Stimulated activated naive CD8-positive, alpha-beta T cell treated with anti-CD3 and anti-CD28 coated beads, Interleukin-15, amount 100 ng/mL, for 72 hours (primary cell): ENCODE results near the gene TBL1XR1.

ENCODE experiments used
- ATAC-seq: fragments of 150-1000 bp; cut with Tn5 transposase; 2 replicates; pipeline ENCODE4 v1.10.0; 2021; ENCODE audit warnings: mild to moderate bottlenecking, moderate library complexity
- DNase-seq, 2 donors: peaks; one replicate each; pipeline ENCODE4 v3.0.0; 2021 to 2022
- H3K27ac Mint-ChIP-seq, 2 donors: one replicate each; pipeline ENCODE4 v1.8.0; 2022; ENCODE audit warnings: mild to moderate bottlenecking in 2 of 2, mixed read lengths in 2 of 2, moderate library complexity in 2 of 2
- H3K27me3 Mint-ChIP-seq: one replicate; pipeline ENCODE4 v1.8.0; 2022; ENCODE audit warnings: mixed read lengths
- H3K4me1 Mint-ChIP-seq: one replicate; pipeline ENCODE4 v1.8.0; 2022; ENCODE audit warnings: mild to moderate bottlenecking, mixed read lengths
- H3K4me3 Mint-ChIP-seq, 2 donors: one replicate each; pipeline ENCODE4 v1.8.0; 2022; ENCODE audit warnings: mild to moderate bottlenecking in 2 of 2, mixed read lengths in 2 of 2, moderate library complexity in 1 of 2
- H3K9me3 Mint-ChIP-seq, 2 donors: one replicate each; pipeline ENCODE4 v1.8.0; 2022; ENCODE audit warnings: mixed read lengths in 2 of 2

TBL1XR1 gene

DNA sequence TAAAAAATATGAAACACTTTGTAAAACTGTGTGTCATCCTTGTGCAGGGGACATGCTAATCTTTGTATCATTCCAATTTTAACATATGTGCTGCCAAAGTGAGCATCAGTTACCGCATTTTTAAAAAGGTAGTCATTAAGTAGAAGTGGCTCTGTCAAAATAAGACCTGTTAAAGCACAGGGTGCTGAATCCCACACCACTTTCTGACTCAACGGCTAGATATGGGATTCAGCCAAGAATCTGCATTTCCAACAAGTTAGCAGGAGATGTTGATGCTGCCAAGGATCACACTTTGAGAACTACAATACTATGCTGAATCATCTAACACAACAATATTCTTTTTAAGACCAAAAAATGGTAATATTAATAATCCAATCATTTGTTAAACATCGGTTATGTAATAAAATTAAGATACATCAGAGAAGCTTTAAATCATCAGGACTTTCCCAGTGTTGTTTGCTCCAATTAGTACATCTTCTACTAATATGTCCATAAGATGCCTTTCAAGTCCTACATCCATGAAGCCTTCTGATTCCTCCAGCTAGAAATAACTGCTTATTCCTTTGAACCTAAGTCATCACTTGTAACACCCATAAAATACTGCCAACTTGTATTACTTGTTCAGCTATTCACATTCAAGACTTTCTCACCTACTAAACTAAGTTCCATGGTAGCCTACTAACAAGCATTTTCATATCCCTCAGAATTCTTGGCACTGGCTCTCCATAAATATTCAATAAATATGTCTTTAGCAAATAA is 71.1 kb downstream of the TBL1XR1 start:
- H3K9me3 Mint-ChIP-seq: no peaks in the 10 kb centered on the region
- ATAC-seq: no peak
- no peak overlapping the region for H3K4me3 Mint-ChIP-seq
- DNase-seq: no peak
- H3K27ac Mint-ChIP-seq: no peak overlapping the region
- H3K27me3 Mint-ChIP-seq: no peaks in the 10 kb centered on the region
- H3K4me1 Mint-ChIP-seq: peaks cover 65% of the 10 kb centered on the region

- DNase-seq: no peak
- H3K27me3 Mint-ChIP-seq: no peaks in the 10 kb centered on the region
- H3K9me3 Mint-ChIP-seq: no peaks in the 10 kb centered on the region
- ATAC-seq: peak; percentile 72
- peaks cover 76% of the 10 kb centered on the region for H3K4me1 Mint-ChIP-seq
- peak overlapping the region; percentile 50 to 62 for H3K4me3 Mint-ChIP-seq
- H3K27ac Mint-ChIP-seq: peak overlapping the region in 1 of 2 donors; percentile 54
Observed at GRCh38 chr3:177124882-177125281, 72.4 kb downstream of the TBL1XR1 start.

GRCh38 chr3:177123822-177124221 is 73.5 kb downstream of the TBL1XR1 start:
- no peaks in the 10 kb centered on the region for H3K27me3 Mint-ChIP-seq
- DNase-seq (no peak), ATAC-seq (no peak)
- peak overlapping the region; percentile 60 to 62 for H3K4me3 Mint-ChIP-seq
- H3K27ac Mint-ChIP-seq: peak overlapping the region in 1 of 2 donors; percentile 20
- H3K9me3 Mint-ChIP-seq: no peaks in the 10 kb centered on the region
- peaks cover 84% of the 10 kb centered on the region for H3K4me1 Mint-ChIP-seq

GRCh38 chr3:177122183-177122856 is 75.0 kb downstream of the TBL1XR1 start:
- H3K9me3 Mint-ChIP-seq: no peaks in the 10 kb centered on the region
- H3K27me3 Mint-ChIP-seq: no peaks in the 10 kb centered on the region
- H3K27ac Mint-ChIP-seq: peak overlapping the region in 1 of 2 donors; percentile 8
- ATAC-seq: no peak
- peak overlapping the region in 1 of 2 donors; percentile 29 for H3K4me3 Mint-ChIP-seq
- DNase-seq: no peak
- peaks cover 84% of the 10 kb centered on the region for H3K4me1 Mint-ChIP-seq

DNA sequence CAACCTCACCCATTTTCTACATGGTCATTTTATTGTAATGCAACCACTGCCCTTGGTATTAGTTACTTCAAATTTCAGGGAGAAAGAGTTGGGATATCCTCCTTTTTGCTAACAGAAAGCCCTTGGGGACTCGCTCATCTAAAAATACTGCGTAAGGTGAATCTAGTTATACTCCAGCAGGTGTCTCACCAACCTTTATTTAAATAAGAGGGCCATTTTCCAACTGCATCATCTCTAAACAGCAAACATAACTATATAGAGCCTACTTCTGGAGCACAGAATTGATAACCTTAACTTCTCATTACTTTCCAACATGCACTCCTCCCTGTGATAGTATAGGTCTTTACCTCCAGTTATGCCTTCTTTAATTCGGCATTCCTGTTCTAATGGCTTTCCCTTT is 77.5 kb downstream of the TBL1XR1 start:
- no peaks in the 10 kb centered on the region for H3K9me3 Mint-ChIP-seq
- no peak overlapping the region for H3K4me3 Mint-ChIP-seq
- H3K4me1 Mint-ChIP-seq: peaks cover 77% of the 10 kb centered on the region
- DNase-seq (no peak), ATAC-seq (no peak)
- H3K27me3 Mint-ChIP-seq: no peaks in the 10 kb centered on the region
- H3K27ac Mint-ChIP-seq: no peak overlapping the region

- no peak for ATAC-seq
- Mint-ChIP-seq H3K4me3 (no peak overlapping the region), H3K27me3 (no peaks in the 10 kb centered on the region), H3K27ac (no peak overlapping the region), H3K9me3 (no peaks in the 10 kb centered on the region), H3K4me1 (peaks cover 74% of the 10 kb centered on the region)
- DNase-seq: no peak
Observed at GRCh38 chr3:177114253-177114652, 83.0 kb downstream of the TBL1XR1 start.

DNA sequence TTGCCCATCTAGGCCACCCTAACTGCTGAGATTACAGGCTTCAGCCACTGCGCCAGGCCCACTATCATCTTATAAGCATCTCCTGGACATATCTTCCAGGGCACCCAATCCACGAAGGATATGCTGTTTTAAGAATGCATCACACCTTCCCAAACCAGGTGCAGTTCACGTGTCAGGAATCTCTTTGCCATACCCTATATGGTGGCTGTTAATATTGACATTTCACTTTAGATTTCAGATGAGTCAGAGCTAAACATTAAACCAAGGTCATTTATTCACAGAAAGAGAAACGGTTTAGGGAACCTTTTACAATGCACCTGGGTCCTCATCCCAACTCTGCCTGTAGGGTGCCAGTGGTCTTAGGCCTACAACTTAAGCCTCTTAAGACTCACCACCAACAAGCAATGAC is 85.7 kb downstream of the TBL1XR1 start:
- Mint-ChIP-seq H3K9me3 (no peaks in the 10 kb centered on the region), H3K27me3 (no peaks in the 10 kb centered on the region), H3K4me3 (no peak overlapping the region), H3K27ac (no peak overlapping the region), H3K4me1 (peaks cover 63% of the 10 kb centered on the region)
- DNase-seq (no peak), ATAC-seq (peak; percentile 59)

GRCh38 chr3:177110895-177111294 is 86.4 kb downstream of the TBL1XR1 start:
- DNase-seq: no peak
- H3K4me1 Mint-ChIP-seq: peaks cover 63% of the 10 kb centered on the region
- ATAC-seq: peak; percentile 48

GRCh38 chr3:177110386-177110785 is 86.9 kb downstream of the TBL1XR1 start:
- Mint-ChIP-seq H3K4me1 (peaks cover 68% of the 10 kb centered on the region), H3K27ac (peak overlapping the region in 1 of 2 donors; percentile 12), H3K9me3 (no peaks in the 10 kb centered on the region), H3K27me3 (no peaks in the 10 kb centered on the region), H3K4me3 (peak overlapping the region; percentile 9 to 21)
- DNase-seq (no peak), ATAC-seq (peak; percentile 65)

More at GRCh38 chr3:177110895-177111294, 86.4 kb downstream of the TBL1XR1 start:
- Mint-ChIP-seq H3K4me3 (peak overlapping the region; percentile 3 to 11), H3K27me3 (no peaks in the 10 kb centered on the region), H3K9me3 (no peaks in the 10 kb centered on the region), H3K27ac (peak overlapping the region in 1 of 2 donors; percentile 34)

DNA sequence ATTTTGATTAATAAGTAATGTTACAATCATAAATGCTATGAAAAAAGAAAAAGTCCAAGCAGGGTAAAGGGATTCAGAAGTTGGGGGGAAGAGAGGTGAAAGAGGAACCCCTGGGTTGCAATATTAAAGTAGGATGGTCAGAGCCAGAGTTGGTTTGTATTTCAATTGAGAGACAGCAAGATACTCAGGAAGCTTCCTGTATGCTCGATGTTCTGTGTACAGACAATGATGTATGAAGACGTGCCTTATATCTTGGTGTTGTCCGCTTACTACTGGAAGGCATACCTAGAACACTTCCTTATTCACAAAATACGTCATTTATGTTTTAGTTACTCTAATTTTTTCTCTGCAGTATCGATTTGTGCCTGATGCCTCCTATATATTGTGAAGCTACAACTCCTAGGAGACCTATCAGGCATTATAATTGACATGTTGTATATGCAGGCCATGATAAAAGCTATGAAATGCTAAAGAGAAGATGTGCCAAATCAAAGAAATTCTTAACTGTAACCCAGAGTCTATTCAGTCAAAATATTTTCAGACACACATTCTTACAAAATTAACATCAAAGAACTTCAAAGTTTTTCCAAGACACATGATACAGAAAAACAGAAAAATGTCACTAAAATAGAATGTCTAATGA is 87.5 kb downstream of the TBL1XR1 start:
- ATAC-seq (peak; percentile 55), DNase-seq (no peak)
- peaks cover 74% of the 10 kb centered on the region for H3K4me1 Mint-ChIP-seq
- H3K27me3 Mint-ChIP-seq: no peaks in the 10 kb centered on the region
- no peaks in the 10 kb centered on the region for H3K9me3 Mint-ChIP-seq
- H3K4me3 Mint-ChIP-seq: no peak overlapping the region
- no peak overlapping the region for H3K27ac Mint-ChIP-seq

GRCh38 chr3:177108648-177109047 is 88.6 kb downstream of the TBL1XR1 start:
- H3K4me1 Mint-ChIP-seq: peaks cover 80% of the 10 kb centered on the region
- H3K4me3 Mint-ChIP-seq: no peak overlapping the region
- no peak for DNase-seq
- H3K27ac Mint-ChIP-seq: no peak overlapping the region
- no peaks in the 10 kb centered on the region for H3K9me3 Mint-ChIP-seq
- ATAC-seq: no peak
- H3K27me3 Mint-ChIP-seq: no peaks in the 10 kb centered on the region

DNA sequence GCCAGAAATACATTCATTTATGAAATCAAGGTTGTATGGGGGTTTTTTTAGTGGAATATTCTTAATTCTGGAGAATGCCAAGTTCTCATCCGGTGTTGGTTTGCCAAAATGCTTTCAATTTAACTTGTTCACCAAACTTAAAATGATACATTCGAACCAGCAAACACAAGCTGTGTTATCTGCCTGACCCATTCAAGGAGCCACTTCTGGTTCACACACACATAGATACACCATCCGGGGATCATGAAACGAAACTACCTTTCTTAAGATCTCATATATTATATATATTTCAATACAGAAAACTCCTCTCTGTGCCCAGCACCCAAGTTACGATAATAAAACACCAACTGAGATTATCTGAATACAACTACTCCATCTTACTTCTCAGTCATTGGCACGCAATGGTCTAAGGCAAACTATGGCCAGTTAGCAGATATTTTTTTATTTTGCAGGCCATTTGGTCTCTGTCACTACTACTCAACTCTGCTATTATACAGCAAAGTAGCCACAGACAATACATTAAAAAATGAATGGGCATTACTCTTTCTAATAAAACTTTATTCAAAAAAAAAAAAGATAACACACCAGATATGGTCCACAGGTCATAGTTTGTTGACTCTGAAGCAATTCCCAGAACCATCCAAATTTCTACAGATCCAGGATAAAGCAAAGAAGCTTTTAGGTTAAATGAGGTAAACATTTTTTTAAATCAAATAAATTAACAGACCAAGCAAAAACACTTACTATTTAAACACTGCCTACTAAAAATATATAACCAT is 89.6 kb downstream of the TBL1XR1 start:
- no peak for DNase-seq
- Mint-ChIP-seq H3K27me3 (no peaks in the 10 kb centered on the region), H3K9me3 (peaks cover 0 to 2% of the 10 kb centered on the region in 2 donors), H3K4me3 (no peak overlapping the region), H3K27ac (no peak overlapping the region), H3K4me1 (peaks cover 73% of the 10 kb centered on the region)
- no peak for ATAC-seq

DNA sequence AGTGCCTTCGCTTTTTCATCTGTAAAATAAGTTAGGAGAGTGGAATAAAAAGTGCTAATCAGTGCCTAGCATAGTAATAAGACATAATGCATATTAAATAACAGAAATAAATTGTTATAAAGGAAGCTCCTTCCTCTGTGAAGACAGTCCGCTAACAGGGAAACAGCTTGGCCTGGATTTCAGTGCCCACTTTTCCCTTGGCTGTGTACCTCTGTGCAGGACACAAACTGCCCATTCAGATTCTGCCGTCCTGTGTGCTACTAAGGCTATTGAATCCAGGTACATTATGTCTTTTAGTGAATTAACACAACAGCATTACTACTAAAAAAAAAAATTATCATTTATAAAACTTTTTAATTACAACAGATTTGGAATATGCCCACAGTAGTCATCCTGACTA is 90.7 kb downstream of the TBL1XR1 start:
- DNase-seq (no peak), ATAC-seq (no peak)
- Mint-ChIP-seq H3K4me3 (no peak overlapping the region), H3K9me3 (peaks cover 0 to 4% of the 10 kb centered on the region in 2 donors), H3K27ac (peak overlapping the region in 1 of 2 donors; percentile 80), H3K27me3 (no peaks in the 10 kb centered on the region), H3K4me1 (peaks cover 66% of the 10 kb centered on the region)

GRCh38 chr3:177106184-177106583 is 91.1 kb downstream of the TBL1XR1 start:
- Mint-ChIP-seq H3K4me1 (peaks cover 62% of the 10 kb centered on the region), H3K4me3 (no peak overlapping the region), H3K9me3 (peaks cover 0 to 4% of the 10 kb centered on the region in 2 donors), H3K27ac (no peak overlapping the region), H3K27me3 (no peaks in the 10 kb centered on the region)
- DNase-seq (no peak), ATAC-seq (no peak)

DNA sequence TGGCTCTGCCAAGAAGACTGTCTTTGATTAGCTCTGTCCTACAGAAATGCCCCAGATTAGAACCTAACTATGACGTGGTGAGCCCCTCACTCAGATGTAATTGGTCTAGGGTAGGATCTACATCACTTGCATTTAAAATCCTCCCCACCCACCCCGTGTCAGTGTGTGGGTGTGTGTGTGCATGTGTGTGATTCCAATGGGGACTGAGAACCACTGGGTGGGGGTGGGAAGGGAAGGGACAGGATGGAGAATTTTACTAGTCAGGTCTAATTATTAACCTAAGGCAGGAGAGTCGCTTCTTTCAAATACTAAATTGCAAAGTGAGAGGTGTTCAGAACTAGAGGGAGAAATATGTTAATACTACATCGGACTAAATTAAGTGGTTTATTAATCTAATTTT is 91.7 kb downstream of the TBL1XR1 start:
- Mint-ChIP-seq H3K4me1 (peaks cover 56% of the 10 kb centered on the region), H3K9me3 (peaks cover 0 to 4% of the 10 kb centered on the region in 2 donors), H3K4me3 (no peak overlapping the region), H3K27ac (no peak overlapping the region), H3K27me3 (no peaks in the 10 kb centered on the region)
- no peak for DNase-seq
- ATAC-seq: no peak
